ENCODE results near the gene CCL23.
"Not testable (repeated sequence)": the region's sequence is repeated elsewhere in the genome, so short reads cannot be mapped to it uniquely, and the experiment has no call there.

GRCh38 chr17:36015895-36016294, 1.9 kb downstream of the CCL23 start:
- not testable (repeated sequence) for TF ChIP-seq POLR2A (IDR thresholded peaks at IDR 0.05); CTCF (IDR thresholded peaks at IDR 0.05 in 8 of 11, conservative IDR thresholded peaks at IDR 0.05 in 3 of 11); POLR2AphosphoS5 (IDR thresholded peaks at IDR 0.05)

All from spleen (tissue), 7 donors.